ENCODE measurements around the gene RTN4RL2. TPM values are rescaled to one million over a fixed set of nuclear protein-coding genes. Genes with fewer than 3 reads are reported as not detected.
A peak's percentile ranks its signal among the peaks of the same experiment; 100 is the strongest.

Gene RTN4RL2
- total RNA-seq, 4 donors from 2014 or later: 0.12 to 2.3 (median 0.27) TPM; not detected in 1

- Histone ChIP-seq H3K4me1 (peaks cover 0 to 11% (median 0%) of the 10 kb centered on the region in 3 donors), H3K9me3 (no peaks in the 10 kb centered on the region), H3K27ac (no peak overlapping the region), H3K36me3 (peaks cover 0 to 55% of the 10 kb centered on the region in 2 donors), H3K4me3 (no peak overlapping the region), H3K27me3 (no peaks in the 10 kb centered on the region)
- TF ChIP-seq EP300 (IDR thresholded peaks at IDR 0.05): no peak
- TF ChIP-seq CTCF (IDR thresholded peaks at IDR 0.05): no peak
- TF ChIP-seq POLR2AphosphoS5 (IDR thresholded peaks at IDR 0.05): no peak
- no peak for TF ChIP-seq POLR2A (IDR thresholded peaks at IDR 0.05)
- ATAC-seq: no peak
- WGBS, 2 donors (ENCODE audit: low coverage in 1 of 2): 82 to 85% methylated on average over 4 to 7 of the region's 7 CpGs
Measured at GRCh38 chr11:57508341-57509170, 48.2 kb downstream of the RTN4RL2 start.

GRCh38 chr11:57511741-57512430 is 51.6 kb downstream of the RTN4RL2 start:
- Histone ChIP-seq H3K36me3 (peaks cover 0 to 28% of the 10 kb centered on the region in 2 donors), H3K27me3 (no peaks in the 10 kb centered on the region), H3K4me1 (peaks cover 0 to 29% (median 4%) of the 10 kb centered on the region in 3 donors), H3K27ac (no peak overlapping the region), H3K4me3 (no peak overlapping the region), H3K9me3 (no peaks in the 10 kb centered on the region)
- TF ChIP-seq CTCF (IDR thresholded peaks at IDR 0.05) (no peak), EP300 (IDR thresholded peaks at IDR 0.05) (no peak), POLR2A (IDR thresholded peaks at IDR 0.05) (no peak), POLR2AphosphoS5 (IDR thresholded peaks at IDR 0.05) (no peak)
- no peak for ATAC-seq
- WGBS, 2 donors (ENCODE audit: low coverage in 1 of 2): 93 to 97% methylated on average over 2 to 6 of the region's 6 CpGs

- peaks cover 0 to 19% of the 10 kb centered on the region in 2 donors for H3K36me3 ChIP-seq
Measured at GRCh38 chr11:57512646-57513451, 52.5 kb downstream of the RTN4RL2 start.

GRCh38 chr11:57513452-57513795 is 53.1 kb downstream of the RTN4RL2 start:
- peak overlapping the region in 1 of 2 donors; percentile 98 for H3K4me3 ChIP-seq
- TF ChIP-seq CTCF (IDR thresholded peaks at IDR 0.05) (no peak), POLR2AphosphoS5 (IDR thresholded peaks at IDR 0.05) (no peak), POLR2A (IDR thresholded peaks at IDR 0.05) (no peak), EP300 (IDR thresholded peaks at IDR 0.05) (no peak)
- peak overlapping the region in 3 of 4 donors; percentile 80 to 84 (median 81) for H3K27ac ChIP-seq
- 50% methylated on average over 1 of the region's 1 CpG; no CpG with 5 or more reads in 1 of the 2 donors for WGBS, 2 donors (ENCODE audit: low coverage in 1 of 2)
- H3K27me3 ChIP-seq: no peaks in the 10 kb centered on the region
- ATAC-seq: no peak
- no peaks in the 10 kb centered on the region for H3K9me3 ChIP-seq
- peaks cover 0 to 14% of the 10 kb centered on the region in 2 donors for H3K36me3 ChIP-seq
- H3K4me1 ChIP-seq: peaks cover 0 to 29% (median 4%) of the 10 kb centered on the region in 3 donors

More at GRCh38 chr11:57512646-57513451, 52.5 kb downstream of the RTN4RL2 start:
- H3K4me1 ChIP-seq: peaks cover 0 to 29% (median 4%) of the 10 kb centered on the region in 3 donors
- WGBS, 2 donors (ENCODE audit: low coverage in 1 of 2): 81 to 86% methylated on average over 3 to 8 of the region's 12 CpGs
- H3K9me3 ChIP-seq: no peaks in the 10 kb centered on the region
- peak overlapping the region in 1 of 2 donors; percentile 98 for H3K4me3 ChIP-seq
- no peak for ATAC-seq
- H3K27ac ChIP-seq: peak overlapping the region in 3 of 4 donors; percentile 2 to 84 (median 80)
- no peaks in the 10 kb centered on the region for H3K27me3 ChIP-seq
- TF ChIP-seq CTCF (IDR thresholded peaks at IDR 0.05): no peak
- no peak for TF ChIP-seq POLR2AphosphoS5 (IDR thresholded peaks at IDR 0.05)
- no peak for TF ChIP-seq POLR2A (IDR thresholded peaks at IDR 0.05)
- no peak for TF ChIP-seq EP300 (IDR thresholded peaks at IDR 0.05)

Measured in gastroesophageal sphincter (tissue), 4 donors.